Measurements from ENCODE around the gene CTCF. TPM values are rescaled to one million over a fixed set of nuclear protein-coding genes. Genes with fewer than 3 reads are reported as not detected.

The CTCF gene
- total RNA-seq, 3 donors from 2014 or later (not counting 1 experiment from before 2014, with no cell fraction given), result 61.4 to 76.7 (median 63.6) TPM

GRCh38 chr16:67537636-67538591 lies 24.4 kb upstream of the CTCF start:
- TF ChIP-seq CTCF (IDR thresholded peaks at IDR 0.05), result no peak
- Histone ChIP-seq H3K36me3 (ENCODE audit: control insufficient read depth, insufficient read depth, low read length) (peaks cover 16% of the 10 kb centered on the region), H3K27me3 (ENCODE audit: control insufficient read depth, insufficient read depth, low read length) (no peaks in the 10 kb centered on the region), H3K27ac (ENCODE audit: low read length) (peak overlapping the region; percentile 89), H3K9me3 (ENCODE audit: control insufficient read depth, insufficient read depth, low read length) (no peaks in the 10 kb centered on the region), H3K4me3 (ENCODE audit: low read length) (peak overlapping the region; percentile 87), H3K4me1 (ENCODE audit: control insufficient read depth, insufficient read depth, low read length) (peaks cover 41% of the 10 kb centered on the region)
- under 1% methylated on average over 97 of the region's 97 CpGs for WGBS (ENCODE audit: insufficient coverage)
- H3K27ac Mint-ChIP-seq, result peak overlapping the region; percentile 89 to 94
- intact Hi-C loops (cut with micrococcal nuclease), result loop anchor here (2.0 kb wide), 1 partner anchor 17 kb away; no protein-coding TSS in a partner anchor
- H3K4me3 Mint-ChIP-seq, result peak overlapping the region; percentile 91
- H3K27me3 Mint-ChIP-seq (ENCODE audit: low read depth in 2 of 2), result no peaks in the 10 kb centered on the region
- DNase-seq (peak; percentile 74 to 86), ATAC-seq (peak; percentile 66 to 83 (median 74))
- no peaks in the 10 kb centered on the region for H3K36me3 Mint-ChIP-seq
- no peaks in the 10 kb centered on the region for H3K9me3 Mint-ChIP-seq
- peaks cover 37 to 78% of the 10 kb centered on the region in 2 donors for H3K4me1 Mint-ChIP-seq

- intact Hi-C loops (cut with micrococcal nuclease), result loop anchor here (2.0 kb wide), 1 partner anchor 18 kb away; no protein-coding TSS in a partner anchor
- H3K9me3 Mint-ChIP-seq, result no peaks in the 10 kb centered on the region
- ATAC-seq, result no peak
Measured at GRCh38 chr16:67538666-67539101, 23.6 kb upstream of the CTCF start.

GRCh38 chr16:67539271-67539670 lies 23.1 kb upstream of the CTCF start:
- ATAC-seq, result no peak
- no peaks in the 10 kb centered on the region for H3K36me3 Mint-ChIP-seq
- peak overlapping the region; percentile 78 for H3K4me3 Mint-ChIP-seq
- H3K27me3 ChIP-seq (ENCODE audit: control insufficient read depth, insufficient read depth, low read length), result no peaks in the 10 kb centered on the region
- peaks cover 44% of the 10 kb centered on the region for H3K4me1 ChIP-seq (ENCODE audit: control insufficient read depth, insufficient read depth, low read length)
- DNase-seq, result no peak
- intact Hi-C loops (cut with micrococcal nuclease), result loop anchor here (2.0 kb wide), 1 partner anchor 18 kb away; no protein-coding TSS in a partner anchor
- H3K4me1 Mint-ChIP-seq, result peaks cover 37 to 84% of the 10 kb centered on the region in 2 donors
- H3K27me3 Mint-ChIP-seq (ENCODE audit: low read depth in 2 of 2), result no peaks in the 10 kb centered on the region
- H3K4me3 ChIP-seq (ENCODE audit: low read length), result no peak overlapping the region
- peak overlapping the region; percentile 70 to 84 for H3K27ac Mint-ChIP-seq
- H3K9me3 Mint-ChIP-seq, result no peaks in the 10 kb centered on the region
- H3K27ac ChIP-seq (ENCODE audit: low read length), result peak overlapping the region; percentile 77
- no peak for TF ChIP-seq CTCF (IDR thresholded peaks at IDR 0.05)
- H3K9me3 ChIP-seq (ENCODE audit: control insufficient read depth, insufficient read depth, low read length), result no peaks in the 10 kb centered on the region
- H3K36me3 ChIP-seq (ENCODE audit: control insufficient read depth, insufficient read depth, low read length), result peaks cover 17% of the 10 kb centered on the region
- 55% methylated on average over 3 of the region's 4 CpGs for WGBS (ENCODE audit: insufficient coverage)

More at GRCh38 chr16:67538666-67539101, 23.6 kb upstream of the CTCF start:
- peaks cover 37 to 78% of the 10 kb centered on the region in 2 donors for H3K4me1 Mint-ChIP-seq
- H3K36me3 Mint-ChIP-seq, result no peaks in the 10 kb centered on the region
- H3K27ac ChIP-seq (ENCODE audit: low read length), result peak overlapping the region; percentile 77
- peak overlapping the region; percentile 70 to 84 for H3K27ac Mint-ChIP-seq
- H3K36me3 ChIP-seq (ENCODE audit: control insufficient read depth, insufficient read depth, low read length), result peaks cover 17% of the 10 kb centered on the region
- no peaks in the 10 kb centered on the region for H3K27me3 Mint-ChIP-seq (ENCODE audit: low read depth in 2 of 2)
- TF ChIP-seq CTCF (IDR thresholded peaks at IDR 0.05), result no peak
- H3K4me1 ChIP-seq (ENCODE audit: control insufficient read depth, insufficient read depth, low read length), result peaks cover 44% of the 10 kb centered on the region
- no peaks in the 10 kb centered on the region for H3K9me3 ChIP-seq (ENCODE audit: control insufficient read depth, insufficient read depth, low read length)
- 69% methylated on average over 23 of the region's 23 CpGs for WGBS (ENCODE audit: insufficient coverage)
- H3K27me3 ChIP-seq (ENCODE audit: control insufficient read depth, insufficient read depth, low read length), result no peaks in the 10 kb centered on the region
- no peak for DNase-seq
- H3K4me3 ChIP-seq (ENCODE audit: low read length), result peak overlapping the region; percentile 87
- peak overlapping the region; percentile 78 for H3K4me3 Mint-ChIP-seq
